NOMO-1 treated with dmso at 0.1 percent for 144 hours (cell line): ENCODE results near the gene VWA1.
"Not testable (repeated sequence)": the region's sequence is repeated elsewhere in the genome, so short reads cannot be mapped to it uniquely, and the experiment has no call there.

Experiments used
- DNase-seq: peaks from one replicate; lab custom pipeline; 2025; ENCODE audit not compliant: unreplicated experiment; lab: John Stamatoyannopoulos, UW

The VWA1 gene

GRCh38 chr1:1422465-1423244 lies 12.8 kb upstream of the VWA1 start:
- DNase-seq: no peak

- DNase-seq: no peak
These were observed 12.3 kb upstream of the VWA1 start for GRCh38 chr1:1423245-1423597.

DNA sequence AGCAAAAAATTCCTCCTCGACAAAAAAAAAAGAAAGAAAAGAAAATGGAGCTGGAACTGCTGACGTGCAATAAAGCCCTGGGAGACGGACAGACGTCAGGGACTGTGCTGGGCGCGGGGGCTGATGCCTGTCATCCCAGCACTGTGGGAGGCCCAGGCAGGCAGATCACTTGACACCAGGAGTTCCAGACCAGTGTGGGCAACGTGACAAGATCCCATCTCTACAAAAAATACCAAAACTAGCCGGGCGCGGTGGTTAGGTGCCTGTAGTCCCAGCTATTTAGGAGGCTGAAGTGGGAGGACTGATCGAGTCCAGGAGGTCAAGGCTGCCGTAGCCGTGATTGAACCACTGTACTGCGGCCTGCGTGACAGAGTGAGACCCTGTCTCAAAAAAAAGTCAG lies 10.8 kb upstream of the VWA1 start:
- no peak for DNase-seq

GRCh38 chr1:1425426-1425752 lies 10.1 kb upstream of the VWA1 start:
- no peak for DNase-seq

GRCh38 chr1:1425753-1426495 lies 9.6 kb upstream of the VWA1 start:
- DNase-seq: no peak

GRCh38 chr1:1426496-1427105 lies 8.9 kb upstream of the VWA1 start:
- DNase-seq: no peak

DNA sequence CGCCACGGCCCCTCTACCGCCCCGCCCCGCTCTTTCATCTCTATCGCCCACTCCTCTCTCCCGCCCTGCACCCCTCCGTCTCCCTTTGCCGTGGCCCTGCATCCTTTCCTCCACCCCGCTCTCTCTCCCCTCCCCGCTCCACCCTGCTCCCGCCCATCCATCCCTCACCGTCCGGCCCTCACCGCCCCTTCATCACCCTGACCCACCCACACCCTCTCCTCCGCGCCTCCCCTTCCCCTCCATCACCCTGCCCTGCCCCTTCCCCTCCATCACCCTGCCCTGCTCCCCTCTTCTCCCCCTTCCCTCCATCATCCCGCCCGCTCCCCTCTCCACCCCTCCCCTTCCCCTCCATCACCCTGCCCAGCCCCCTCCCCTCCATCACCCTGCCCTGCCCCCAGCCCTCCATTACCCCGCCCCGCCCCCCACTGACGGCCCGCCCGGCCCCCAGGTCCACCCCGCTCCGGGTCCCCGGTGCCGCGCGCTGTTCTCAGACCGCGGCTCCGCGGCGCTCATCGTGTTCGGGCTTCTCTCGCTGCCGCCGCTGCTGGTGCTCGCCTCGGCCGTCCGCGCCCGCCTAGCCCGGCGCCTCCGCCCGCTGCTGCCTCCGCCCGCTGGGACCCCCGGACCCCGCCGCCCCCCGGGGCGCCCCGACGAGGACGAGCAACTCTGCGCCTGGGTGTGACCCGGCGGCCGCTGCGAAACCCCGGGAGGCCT lies 8.2 kb upstream of the VWA1 start:
- no peak for DNase-seq

DNA sequence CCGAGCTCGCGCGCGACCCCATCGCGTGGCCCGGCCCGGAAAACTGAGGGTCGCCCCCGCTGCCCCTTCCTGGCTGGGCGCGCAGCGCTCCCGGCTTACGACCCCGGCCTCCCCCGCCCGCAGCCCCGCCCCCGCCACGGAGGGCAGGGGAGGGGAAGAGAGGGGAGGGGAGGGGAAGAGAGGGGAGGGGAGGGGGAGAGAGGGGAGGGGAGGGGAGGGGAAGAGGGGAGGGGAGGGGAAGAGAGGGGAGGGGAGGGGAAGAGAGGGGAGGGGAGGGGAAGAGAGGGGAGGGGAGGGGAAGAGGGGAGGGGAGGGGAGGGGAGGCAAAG lies 7.7 kb upstream of the VWA1 start:
- DNase-seq: no peak

- no peak for DNase-seq
These were observed 7.3 kb upstream of the VWA1 start for GRCh38 chr1:1428174-1428573.

- not testable (repeated sequence) for DNase-seq
These were observed 6.5 kb upstream of the VWA1 start for GRCh38 chr1:1428967-1429366.

DNA sequence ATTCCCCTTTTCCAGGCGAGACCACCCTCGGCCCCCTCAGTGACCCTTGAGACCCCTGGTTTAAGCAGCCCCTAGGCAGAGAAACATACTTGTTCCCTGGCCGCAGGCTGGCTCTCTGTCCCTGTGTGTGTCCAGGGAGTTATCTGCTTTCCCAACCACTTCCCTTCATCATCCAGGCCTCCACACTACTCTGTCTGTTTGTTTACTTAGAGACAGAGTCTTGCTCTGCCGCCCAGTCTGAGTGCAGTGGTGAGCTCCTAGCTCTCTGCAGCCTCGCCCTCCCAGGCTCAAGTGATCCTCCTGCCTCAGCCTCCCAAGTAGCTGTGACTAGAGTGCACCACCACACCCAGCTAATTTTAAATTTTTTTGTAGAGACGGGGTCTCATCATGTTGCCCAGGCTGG lies 5.8 kb upstream of the VWA1 start:
- DNase-seq: no peak

DNA sequence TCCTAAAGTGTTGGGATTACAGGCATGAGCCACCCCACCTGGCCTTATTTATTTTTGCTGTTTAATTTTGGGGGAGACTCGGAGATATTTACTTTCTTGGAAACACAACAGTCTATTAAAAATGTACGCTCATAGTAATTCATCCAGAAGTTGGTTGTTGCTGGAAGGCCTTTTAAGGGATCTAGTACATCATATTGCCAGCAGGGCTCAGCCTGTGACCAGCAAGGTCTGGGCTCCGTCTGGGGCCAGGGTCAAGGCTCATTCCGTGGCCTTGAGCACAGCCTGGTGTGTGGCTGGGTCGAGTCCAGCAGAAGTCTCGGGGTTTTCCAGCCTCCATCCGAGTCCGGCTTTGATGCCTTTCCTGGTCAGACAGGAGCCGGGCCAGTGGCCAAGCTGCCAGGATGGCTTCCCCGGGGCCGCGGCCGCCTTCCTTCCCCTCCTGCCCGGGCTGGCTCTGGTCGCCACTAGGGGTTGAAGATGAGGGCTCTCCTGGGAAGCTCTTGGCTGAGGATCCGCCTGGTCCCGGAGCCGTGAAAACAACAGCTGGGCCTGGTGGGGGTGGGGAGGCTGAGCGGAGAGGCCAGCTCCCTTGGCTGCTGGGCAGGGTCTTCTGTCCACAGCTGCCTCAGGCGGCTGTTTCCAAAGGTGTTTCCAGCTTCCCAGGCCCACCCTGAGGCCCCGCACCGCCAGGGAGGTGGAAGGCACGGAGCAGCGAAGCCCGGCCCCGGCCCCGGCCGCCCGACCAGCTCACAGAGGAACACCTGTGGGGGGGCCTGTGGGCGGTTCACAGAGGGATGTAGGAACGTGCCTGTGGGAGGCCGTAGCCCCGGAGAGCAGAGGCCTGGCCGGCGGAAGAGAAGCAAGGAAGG lies 5.1 kb upstream of the VWA1 start:
- DNase-seq: no peak

DNA sequence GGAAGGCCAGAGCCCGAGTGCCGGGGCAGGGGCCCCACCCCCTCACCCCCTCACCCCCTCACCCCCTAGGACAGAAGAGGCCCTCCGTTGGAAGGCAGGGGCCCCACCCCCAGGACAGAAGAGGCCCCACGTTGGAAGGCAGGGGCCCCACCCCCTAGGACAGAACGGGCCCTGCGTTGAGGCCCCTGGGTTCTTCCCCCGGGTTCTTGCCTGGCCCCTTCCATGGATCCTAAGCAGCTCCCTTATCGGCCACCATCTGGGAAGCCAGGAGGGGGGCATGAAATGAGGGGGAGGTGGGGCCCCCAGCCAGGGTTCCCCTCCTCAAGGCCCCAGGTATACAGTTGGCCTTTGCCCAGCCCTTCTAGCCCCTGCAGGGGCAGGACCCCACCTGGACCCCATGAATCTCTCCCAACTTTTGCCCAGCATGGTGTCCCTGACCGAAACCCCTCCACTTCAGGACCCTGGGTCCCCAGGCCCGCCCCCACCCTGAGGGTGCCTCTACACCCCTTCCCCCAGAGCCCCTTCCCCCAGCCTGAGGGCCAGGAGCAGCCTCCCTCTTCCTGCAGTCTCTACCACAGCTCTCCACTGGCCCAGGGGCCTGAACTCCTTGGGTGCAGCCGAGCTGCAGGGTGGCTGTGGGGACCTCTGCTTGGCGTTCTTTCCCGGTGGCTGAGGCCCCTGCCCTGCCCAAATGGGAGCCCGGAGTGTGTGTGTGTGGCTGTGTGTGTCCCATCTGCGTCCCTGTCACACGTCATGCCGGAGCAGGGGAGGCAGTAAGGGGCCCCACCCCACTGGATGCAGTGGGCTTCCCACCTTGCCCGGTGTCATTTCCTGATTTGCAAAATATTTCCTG lies 4.3 kb upstream of the VWA1 start:
- no peak for DNase-seq

DNA sequence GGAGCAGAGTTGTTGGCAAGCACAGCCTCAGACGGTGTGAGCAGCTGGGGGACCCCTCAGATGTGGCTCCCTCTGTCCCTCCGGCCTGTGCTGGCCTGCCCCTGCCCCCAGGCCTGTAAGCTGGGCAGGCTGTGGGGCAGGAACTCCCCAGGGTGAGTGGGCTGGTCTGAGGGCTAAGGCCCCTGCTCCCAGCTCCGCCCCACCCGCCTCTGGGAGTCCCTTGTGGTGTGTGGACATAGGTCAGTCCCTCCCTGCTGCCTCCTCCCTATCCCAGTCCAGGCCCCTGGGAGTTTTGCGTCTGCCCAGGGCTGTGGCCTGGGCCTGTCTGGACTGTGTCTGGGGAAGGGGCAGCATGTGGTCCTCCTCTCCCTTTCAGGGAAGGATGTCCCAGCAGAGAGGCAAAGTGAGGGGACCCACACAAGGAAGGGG lies 3.6 kb upstream of the VWA1 start:
- DNase-seq: no peak

- DNase-seq: no peak
These were observed 3.1 kb upstream of the VWA1 start for GRCh38 chr1:1432274-1432950.

DNA sequence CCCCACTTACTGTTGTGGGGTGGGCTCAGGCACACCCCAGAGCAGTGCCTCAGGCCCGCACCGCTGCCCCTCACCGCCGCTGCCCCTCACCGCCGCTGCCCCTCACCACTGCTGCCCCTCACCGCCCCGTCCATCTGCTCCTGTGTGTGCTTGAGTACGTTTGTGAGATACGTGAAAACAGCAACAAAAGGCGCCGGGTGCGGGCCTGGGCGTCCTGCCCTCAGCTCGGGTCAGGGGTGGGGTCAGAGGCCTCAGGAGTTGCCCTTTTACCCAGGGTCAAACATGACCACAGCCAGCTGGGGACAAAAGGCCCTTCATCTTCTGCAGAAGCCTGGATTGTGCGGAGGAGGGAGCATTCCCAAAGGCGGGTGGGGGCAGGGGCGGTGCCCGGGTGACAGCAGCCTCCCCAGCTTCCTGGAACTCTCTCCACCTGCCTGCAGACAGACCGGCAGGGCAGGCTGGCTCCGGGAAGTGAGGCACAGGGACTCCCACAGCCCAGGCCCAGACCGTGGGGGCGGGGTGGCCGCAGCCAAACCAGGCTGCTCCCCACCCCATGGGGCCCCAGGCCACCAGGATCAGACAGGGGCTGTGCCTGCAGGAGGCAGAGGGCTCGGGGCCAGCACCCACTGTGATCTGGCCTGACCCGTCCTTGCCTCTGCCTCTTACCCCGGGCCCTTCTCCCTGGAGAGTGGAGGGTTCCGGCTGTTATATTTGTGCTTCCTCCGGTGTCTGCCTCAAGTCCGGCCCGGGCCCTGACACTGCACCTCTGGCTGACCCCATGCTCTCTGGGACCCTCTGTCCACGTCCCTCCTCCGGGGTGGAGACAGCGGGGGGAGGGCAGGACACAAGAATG lies 2.3 kb upstream of the VWA1 start:
- no peak for DNase-seq

DNA sequence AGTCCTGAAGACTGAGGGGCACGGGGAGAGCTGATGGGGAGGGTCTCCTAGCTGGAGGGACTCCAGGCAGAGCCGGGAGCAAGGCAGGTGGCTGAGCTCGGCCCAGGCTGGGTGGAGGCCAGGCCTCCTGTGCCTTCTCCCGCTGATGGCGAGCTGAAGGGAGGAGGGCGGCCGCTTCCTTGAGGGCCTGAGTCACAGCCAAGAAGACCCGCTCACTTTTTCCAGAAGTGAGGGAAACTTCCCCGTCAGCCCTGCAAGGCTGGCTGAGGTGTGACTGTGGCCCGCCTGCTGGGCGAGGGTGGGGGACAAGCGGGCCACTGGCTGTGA lies 1.7 kb upstream of the VWA1 start:
- no peak for DNase-seq

DNA sequence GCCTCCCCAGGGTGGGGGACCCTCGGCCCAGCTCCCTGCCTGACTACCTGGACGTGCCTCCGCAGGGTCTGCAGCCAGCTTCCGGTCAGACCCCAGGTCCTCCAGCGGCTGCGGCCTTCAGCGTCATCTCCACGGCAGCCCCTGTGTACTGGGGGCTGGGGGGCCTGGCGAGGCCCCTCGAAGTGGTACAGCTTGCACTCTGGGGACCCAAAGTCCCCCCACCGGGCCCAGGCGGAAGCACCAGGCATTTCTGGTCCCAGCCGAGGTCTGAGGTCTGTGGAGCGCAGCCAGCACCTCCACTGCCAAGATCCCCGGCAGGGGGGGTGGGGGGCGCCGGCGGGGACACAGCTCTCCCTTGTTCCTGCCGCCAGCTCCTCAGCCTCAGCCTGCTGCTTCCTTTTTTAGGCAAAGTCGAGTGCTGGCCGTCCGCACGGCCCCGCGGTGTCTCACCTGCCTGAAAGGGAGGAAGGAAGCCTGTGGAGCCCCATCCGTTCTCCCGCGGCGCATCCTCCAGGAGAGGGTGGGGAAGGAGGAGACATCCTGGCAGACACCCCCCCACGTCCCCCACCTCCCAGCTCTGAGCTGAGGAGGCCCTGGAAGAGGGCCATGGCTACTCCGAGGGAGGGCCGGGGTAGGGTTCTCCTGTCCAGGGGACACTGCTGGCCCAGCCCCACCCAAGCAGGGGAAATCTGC lies 1.2 kb upstream of the VWA1 start:
- DNase-seq: no peak
